B cell (primary cell): ENCODE results near the gene MAGEB3. TPM values are rescaled to one million over a fixed set of nuclear protein-coding genes. Genes with fewer than 3 reads are reported as not detected.

Experiments
- ATAC-seq: fragments of 200-7000 bp; cut with Tn5 transposase; one replicate; pipeline ENCODE4 v1.10.0; 2021; ENCODE audit warnings: low read depth, mild to moderate bottlenecking, moderate number of reproducible peaks, moderate library complexity
- CTCF ChIA-PET: fragments of 350-600 bp; sonication (Branson Sonifier 250); formaldehyde crosslinking; loops from one replicate; lab custom pipeline; 2021; ENCODE audit warnings: antibody characterized with exemption, inconsistent platforms; lab: Charles Lee
- POLR2A ChIA-PET: fragments of 350-600 bp; sonication (Branson Sonifier 250); formaldehyde crosslinking; loops from one replicate; lab custom pipeline; 2021; ENCODE audit warnings: antibody characterized with exemption; lab: Charles Lee
- DNase-seq: peaks from one replicate; pipeline ENCODE4 v3.0.0; 2013
- H2AFZ ChIP-seq: 2 replicates; pipeline ENCODE4 v1.6.1; 2012; ENCODE audit warnings: mild to moderate bottlenecking, low read depth, low read length; ENCODE audit not compliant: insufficient read depth, poor library complexity, severe bottlenecking
- H3K27ac ChIP-seq, 2 donors: 1 replicate in 1 of 2; 2 replicates in 1 of 2; pipeline ENCODE4 v1.5.1; 2012 to 2013; ENCODE audit warnings: low read length in 2 of 2, mild to moderate bottlenecking in 2 of 2, moderate library complexity in 1 of 2
- H3K27me3 ChIP-seq, 4 experiments: fragments of 200-600 bp in 1 of 4; sonication (generic) in 1 of 4; replicated peaks in 1 of 4; 1 replicate in 2 of 4; 2 replicates in 2 of 4; pipeline versions ENCODE4 v1.6.1 to v1.7.0; 2013 to 2016; ENCODE audit warnings: low read length in 3 of 4, mild to moderate bottlenecking in 2 of 4, mixed read lengths in 1 of 4, moderate library complexity in 1 of 4; ENCODE audit not compliant: insufficient read depth in 4 of 4, control insufficient read depth in 3 of 4; ENCODE audit errors: control extremely low read depth in 1 of 4
- H3K36me3 ChIP-seq, 2 experiments: replicated peaks in 1 of 2; 1 replicate in 1 of 2; 2 replicates in 1 of 2; pipeline versions ENCODE4 v1.6.1 to v1.7.1; 2013; ENCODE audit warnings: low read length in 1 of 2; ENCODE audit not compliant: insufficient read depth in 2 of 2, control insufficient read depth in 1 of 2; ENCODE audit errors: control extremely low read depth in 1 of 2, extremely low read depth in 1 of 2
- H3K4me1 ChIP-seq, 2 donors: fragments of 200-600 bp in 1 of 2; sonication (generic) in 1 of 2; 1 replicate in 1 of 2; 2 replicates in 1 of 2; pipeline versions ENCODE4 v1.5.1 to v1.6.1; 2013 to 2017; ENCODE audit warnings: low read length in 2 of 2; ENCODE audit not compliant: control insufficient read depth in 2 of 2, insufficient read depth in 2 of 2
- H3K4me2 ChIP-seq: replicated peaks from 2 replicates; pipeline ENCODE3; 2012; ENCODE audit warnings: mild to moderate bottlenecking, low read depth, low read length; ENCODE audit not compliant: poor library complexity, severe bottlenecking
- H3K4me3 ChIP-seq, 5 experiments: fragments of 200-600 bp in 1 of 5; sonication (generic) in 1 of 5; 1 replicate in 3 of 5; 2 replicates in 2 of 5; pipeline versions ENCODE4 v1.5.1 to v1.7.0; 2011 to 2016; ENCODE audit warnings: low read length in 4 of 5, mild to moderate bottlenecking in 4 of 5, low read depth in 2 of 5, control low read depth in 1 of 5, moderate library complexity in 1 of 5; ENCODE audit not compliant: insufficient read depth in 1 of 5; ENCODE audit errors: control extremely low read depth in 1 of 5, extremely low read depth in 1 of 5
- H3K79me2 ChIP-seq: fragments of 200-600 bp; sonication (generic); one replicate; pipeline ENCODE4 v1.6.0; 2016; ENCODE audit warnings: low read length; ENCODE audit not compliant: control insufficient read depth, insufficient read depth
- H3K9ac ChIP-seq: fragments of 200-600 bp; sonication (generic); 2 replicates; pipeline ENCODE4 v1.6.1; 2017; ENCODE audit warnings: mild to moderate bottlenecking, low read length, moderate library complexity
- H3K9me3 ChIP-seq, 3 donors: one replicate each; pipeline versions ENCODE4 v1.6.1 to v1.7.1; 2013; ENCODE audit warnings: low read length in 2 of 3; ENCODE audit not compliant: control insufficient read depth in 2 of 3, insufficient read depth in 1 of 3; ENCODE audit errors: control extremely low read depth in 1 of 3
- H4K20me1 ChIP-seq: 2 replicates; pipeline ENCODE4 v1.6.0; 2012; ENCODE audit warnings: mild to moderate bottlenecking, low read length; ENCODE audit not compliant: insufficient read depth, control insufficient read depth, poor library complexity, severe bottlenecking
- H3K27ac Mint-ChIP-seq: one replicate; pipeline ENCODE4 v1.8.0; 2021; ENCODE audit warnings: mixed read lengths
- H3K27me3 Mint-ChIP-seq: one replicate; pipeline ENCODE4 v1.8.0; 2021; ENCODE audit warnings: mixed read lengths
- H3K4me1 Mint-ChIP-seq: one replicate; pipeline ENCODE4 v1.8.0; 2021; ENCODE audit warnings: mixed read lengths
- H3K4me3 Mint-ChIP-seq: one replicate; pipeline ENCODE4 v1.8.0; 2021; ENCODE audit warnings: mixed read lengths
- H3K9me3 Mint-ChIP-seq: one replicate; pipeline ENCODE4 v1.8.0; 2022; ENCODE audit warnings: mixed read lengths; ENCODE audit not compliant: insufficient read depth
- EZH2 ChIP-seq: IDR thresholded peaks from 2 replicates; pipeline ENCODE4 v1.6.1; 2012; ENCODE audit warnings: borderline replicate concordance, low read depth, mild to moderate bottlenecking, moderate library complexity, low read length; ENCODE audit not compliant: insufficient read depth, poor library complexity, severe bottlenecking
- WGBS: methylation state at CpG from one replicate; pipeline ENCODE4 v1.1.5; 2013; ENCODE audit warnings: missing lambda C conversion rate; ENCODE audit not compliant: insufficient coverage; 5-methylcytosine and 5-hydroxymethylcytosine counted together
- intact Hi-C: fragments of 100-400 bp; cut with micrococcal nuclease; formaldehyde crosslinking; loops from one replicate; pipeline ENCODE4 v1.10.0; 2022
- polyA minus RNA-seq: library from RNA; depleted of rRNA, polyadenylated mRNA; stranded (reverse); fragments of >200 nt; gene quantifications from 2 replicates; pipeline ENCODE4 v1.2.3, GENCODE V29; 2012
- polyA plus RNA-seq: library from polyadenylated mRNA; depleted of rRNA; stranded (reverse); fragments of >200 nt; gene quantifications from 2 replicates; pipeline ENCODE4 v1.2.3, GENCODE V29; 2012
- total RNA-seq, 2 donors: library from RNA; stranded (reverse); fragments of 120-200 nt in 1 of 2; gene quantifications; 1 replicate in 1 of 2; 2 replicates in 1 of 2; pipeline versions ENCODE4 v1.2.3 to v1.2.4, GENCODE V29; 2013 to 2022
- TF ChIP-seq, protein P1 (sequence below): fragments of 200-600 bp; IDR thresholded peaks from one replicate; pipeline ENCODE4 v1.8.0; 2022; ENCODE audit warnings: antibody characterized with exemption, mild to moderate bottlenecking

Gene MAGEB3, protein sequence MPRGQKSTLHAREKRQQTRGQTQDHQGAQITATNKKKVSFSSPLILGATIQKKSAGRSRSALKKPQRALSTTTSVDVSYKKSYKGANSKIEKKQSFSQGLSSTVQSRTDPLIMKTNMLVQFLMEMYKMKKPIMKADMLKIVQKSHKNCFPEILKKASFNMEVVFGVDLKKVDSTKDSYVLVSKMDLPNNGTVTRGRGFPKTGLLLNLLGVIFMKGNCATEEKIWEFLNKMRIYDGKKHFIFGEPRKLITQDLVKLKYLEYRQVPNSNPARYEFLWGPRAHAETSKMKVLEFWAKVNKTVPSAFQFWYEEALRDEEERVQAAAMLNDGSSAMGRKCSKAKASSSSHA
- total RNA-seq (not detected in 2 replicates), polyA plus RNA-seq (not detected in 2 replicates), polyA minus RNA-seq (not detected in 2 replicates)
- total RNA-seq (2013): not detected

DNA sequence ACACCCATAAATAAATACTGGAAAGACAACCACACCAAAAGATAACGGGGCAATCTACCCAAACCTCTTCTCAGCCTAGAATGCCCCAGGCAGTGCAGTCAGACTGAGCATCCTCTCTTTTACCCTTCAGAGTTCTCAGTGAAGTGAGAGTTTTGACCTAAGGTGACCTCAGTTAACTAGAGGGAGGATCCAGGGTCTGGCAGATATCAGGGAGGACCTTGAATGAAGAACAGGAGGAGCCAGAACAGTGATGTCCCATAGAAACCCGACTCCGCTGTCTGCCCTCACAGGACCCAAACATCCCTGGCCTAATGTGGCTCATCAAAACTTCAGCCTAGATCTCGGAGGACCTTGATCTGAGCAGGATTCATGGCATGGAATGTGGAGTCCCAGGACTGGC lies at the start of gene MAGEB3:
Gene MAGEB3, plus strand, starts transcription at position 263 of the 400 bp plus-strand sequence. CDS start 5,268 bp downstream, outside the sequence.
- Histone ChIP-seq H2AFZ (no peak within 1 kb of the TSS), H3K9ac (no peak within 1 kb of the TSS), H3K9me3 (no peaks in the 10 kb centered on the region), H3K4me1 (no peaks in the 10 kb centered on the region), H3K79me2 (no peaks in the 10 kb centered on the region), H4K20me1 (no peaks in the 10 kb centered on the region), H3K27ac (no peak within 1 kb of the TSS), H3K27me3 (no peaks in the 10 kb centered on the region), H3K36me3 (no peaks in the 10 kb centered on the region), H3K4me3 (no peak within 1 kb of the TSS), H3K4me2 (no peak within 1 kb of the TSS)
- TF ChIP-seq, protein P1, sequence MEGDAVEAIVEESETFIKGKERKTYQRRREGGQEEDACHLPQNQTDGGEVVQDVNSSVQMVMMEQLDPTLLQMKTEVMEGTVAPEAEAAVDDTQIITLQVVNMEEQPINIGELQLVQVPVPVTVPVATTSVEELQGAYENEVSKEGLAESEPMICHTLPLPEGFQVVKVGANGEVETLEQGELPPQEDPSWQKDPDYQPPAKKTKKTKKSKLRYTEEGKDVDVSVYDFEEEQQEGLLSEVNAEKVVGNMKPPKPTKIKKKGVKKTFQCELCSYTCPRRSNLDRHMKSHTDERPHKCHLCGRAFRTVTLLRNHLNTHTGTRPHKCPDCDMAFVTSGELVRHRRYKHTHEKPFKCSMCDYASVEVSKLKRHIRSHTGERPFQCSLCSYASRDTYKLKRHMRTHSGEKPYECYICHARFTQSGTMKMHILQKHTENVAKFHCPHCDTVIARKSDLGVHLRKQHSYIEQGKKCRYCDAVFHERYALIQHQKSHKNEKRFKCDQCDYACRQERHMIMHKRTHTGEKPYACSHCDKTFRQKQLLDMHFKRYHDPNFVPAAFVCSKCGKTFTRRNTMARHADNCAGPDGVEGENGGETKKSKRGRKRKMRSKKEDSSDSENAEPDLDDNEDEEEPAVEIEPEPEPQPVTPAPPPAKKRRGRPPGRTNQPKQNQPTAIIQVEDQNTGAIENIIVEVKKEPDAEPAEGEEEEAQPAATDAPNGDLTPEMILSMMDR: no peak
- no peak for TF ChIP-seq EZH2
- ChIA-PET CTCF (no interaction called here), POLR2A (no interaction called here)
- Mint-ChIP-seq H3K27ac (no peak within 1 kb of the TSS), H3K4me1 (no peaks in the 10 kb centered on the region), H3K27me3 (no peaks in the 10 kb centered on the region), H3K9me3 (no peaks in the 10 kb centered on the region), H3K4me3 (no peak within 1 kb of the TSS)
- DNase-seq (no peak), ATAC-seq (no peak)
- intact Hi-C loops: no loop called here
- no CpG with 5 or more reads among the region's 4 CpGs for whole genome bisulfite sequencing

DNA sequence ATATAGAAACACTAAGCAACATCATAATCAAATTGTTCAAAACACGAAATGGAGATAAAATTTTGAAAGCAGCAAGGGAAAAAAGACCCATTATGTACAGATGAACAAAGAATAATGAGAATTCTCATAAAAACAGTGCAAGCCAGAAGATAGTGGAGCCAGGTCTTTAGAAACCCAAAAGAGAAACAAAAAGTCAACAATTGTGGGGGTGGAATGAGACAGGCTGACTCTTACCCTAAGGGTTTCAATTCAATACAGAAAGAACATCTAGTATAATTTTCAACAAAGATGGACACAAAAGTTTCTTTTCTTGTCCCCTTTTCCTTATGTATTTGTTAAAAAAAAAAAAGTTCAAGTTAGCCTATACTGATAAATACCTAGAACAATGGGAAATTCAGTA lies 49.1 kb upstream of the MAGEB3 start:
- POLR2A ChIA-PET: no interaction called here
- no CpG with 5 or more reads among the region's 1 CpG for WGBS
- H3K4me3 Mint-ChIP-seq: no peak overlapping the region

More for the DNA sequence above, 49.1 kb upstream of the MAGEB3 start:
- H3K9me3 ChIP-seq: no peaks in the 10 kb centered on the region
- Mint-ChIP-seq H3K27me3 (peaks cover 5% of the 10 kb centered on the region), H3K9me3 (no peaks in the 10 kb centered on the region), H3K4me1 (no peaks in the 10 kb centered on the region), H3K27ac (no peak overlapping the region)
- no peaks in the 10 kb centered on the region for H3K79me2 ChIP-seq
- no peak overlapping the region for H3K4me2 ChIP-seq
- TF ChIP-seq, protein P1: no peak
- TF ChIP-seq EZH2: no peak
- ATAC-seq (no peak), DNase-seq (no peak)
- no peak overlapping the region for H3K9ac ChIP-seq
- H3K27ac ChIP-seq: no peak overlapping the region
- H3K4me3 ChIP-seq: no peak overlapping the region
- H4K20me1 ChIP-seq: no peaks in the 10 kb centered on the region
- no peaks in the 10 kb centered on the region for H3K36me3 ChIP-seq
- H3K4me1 ChIP-seq: no peaks in the 10 kb centered on the region
- intact Hi-C loops: no loop called here
- H3K27me3 ChIP-seq: no peaks in the 10 kb centered on the region
- CTCF ChIA-PET: no interaction called here
- H2AFZ ChIP-seq: no peak overlapping the region
